HG03108 (cell line): ENCODE measurements around the gene SIRT2.
A peak's percentile ranks its signal among the peaks of the same experiment; 100 is the strongest.
"Not testable (repeated sequence)": the region's sequence is repeated elsewhere in the genome, so short reads cannot be mapped to it uniquely, and the experiment has no call there.

Source experiments
- ATAC-seq: cut with Tn5 transposase; IDR thresholded peaks from one replicate; pipeline ENCODE4 v1.9.1; 2021; ENCODE audit warnings: moderate library complexity; ENCODE audit not compliant: unreplicated experiment

Gene SIRT2

GRCh38 chr19:38869160-38869835, 30.1 kb downstream of the SIRT2 start:
- no peak for ATAC-seq

DNA sequence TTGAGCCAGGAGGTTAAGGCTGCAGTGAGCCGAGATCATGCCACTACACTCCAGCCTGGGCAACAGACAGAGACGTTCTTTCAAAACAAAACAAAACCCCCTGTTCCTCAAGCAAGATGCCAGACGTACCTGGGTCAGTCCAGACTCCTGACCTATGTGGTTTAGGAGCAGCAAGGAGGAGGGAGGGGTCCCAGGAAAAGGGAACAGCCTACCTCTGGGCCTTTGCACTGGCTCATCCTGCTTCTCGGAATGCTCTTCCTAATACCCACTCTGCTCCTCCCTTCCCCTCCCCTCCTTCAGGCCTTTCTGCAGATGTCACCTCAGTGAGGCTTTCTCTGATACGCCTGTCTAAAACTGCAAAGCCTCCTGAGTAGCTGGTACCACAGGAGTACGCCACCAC, 30.9 kb downstream of the SIRT2 start:
- no peak for ATAC-seq

DNA sequence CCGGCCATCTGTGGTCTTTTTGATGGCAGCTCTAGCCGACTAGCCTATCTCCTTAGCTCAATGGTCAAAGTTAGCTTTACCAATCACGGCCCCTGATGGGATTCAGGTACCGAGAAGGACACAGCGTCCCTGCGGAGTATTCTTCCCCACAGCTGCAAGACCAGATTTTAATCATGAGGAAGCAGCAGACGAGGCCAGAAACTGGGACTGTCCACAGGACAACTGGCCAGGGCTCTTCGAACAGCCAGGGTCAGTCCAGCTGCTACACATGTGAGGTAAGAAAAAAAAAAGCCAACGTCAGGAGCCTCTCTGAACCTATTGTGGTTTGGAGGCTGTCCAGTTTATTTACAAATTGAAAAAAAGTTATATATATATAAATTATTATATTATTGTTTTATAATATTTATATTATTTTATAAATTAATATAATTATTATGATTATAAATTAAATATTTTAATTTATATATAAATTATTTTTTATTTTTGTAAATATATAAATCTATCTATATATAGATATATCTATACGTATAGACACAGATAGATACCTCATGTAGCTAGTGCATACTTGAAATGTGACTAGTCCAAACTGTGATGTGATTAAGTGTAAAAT, 32.1 kb downstream of the SIRT2 start:
- ATAC-seq, result no peak

DNA sequence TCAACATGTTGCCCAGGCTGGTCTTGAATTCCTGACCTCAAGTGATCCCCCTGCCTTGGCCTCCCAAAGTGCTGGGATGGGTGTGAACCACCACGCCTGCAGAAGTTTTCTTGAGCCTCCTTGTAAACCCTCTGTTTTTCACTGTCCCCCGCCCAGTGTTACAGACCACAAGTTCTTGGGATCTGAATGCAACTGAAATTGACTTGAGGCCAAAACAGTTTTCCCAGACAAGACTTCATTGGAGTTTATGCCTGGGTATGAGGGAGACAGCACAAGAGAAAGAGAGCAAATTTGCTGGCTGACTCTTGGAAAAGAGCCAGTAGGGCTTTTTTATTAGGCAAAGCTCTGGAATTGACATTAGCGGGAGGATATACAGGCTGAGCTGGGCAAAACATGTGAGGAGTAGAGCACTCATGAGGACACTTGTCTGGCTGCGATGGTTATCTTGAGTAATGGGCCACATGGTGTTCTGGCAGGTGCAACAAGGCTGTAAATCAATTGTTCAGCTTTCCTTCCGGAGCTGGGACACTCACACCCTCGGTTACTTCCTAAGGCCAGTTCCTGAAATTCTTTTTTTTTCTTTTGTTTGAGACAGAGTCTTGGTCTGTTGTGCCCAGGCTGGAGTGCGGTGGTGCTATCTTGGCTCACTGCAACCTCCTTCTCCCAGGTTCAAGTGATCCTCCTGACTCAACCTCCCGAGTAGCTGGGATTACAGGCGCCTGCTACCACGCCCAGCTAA, 36.9 kb downstream of the SIRT2 start:
- no peak for ATAC-seq

- no peak for ATAC-seq
Measured at GRCh38 chr19:38861368-38861767, 38.0 kb downstream of the SIRT2 start.

DNA sequence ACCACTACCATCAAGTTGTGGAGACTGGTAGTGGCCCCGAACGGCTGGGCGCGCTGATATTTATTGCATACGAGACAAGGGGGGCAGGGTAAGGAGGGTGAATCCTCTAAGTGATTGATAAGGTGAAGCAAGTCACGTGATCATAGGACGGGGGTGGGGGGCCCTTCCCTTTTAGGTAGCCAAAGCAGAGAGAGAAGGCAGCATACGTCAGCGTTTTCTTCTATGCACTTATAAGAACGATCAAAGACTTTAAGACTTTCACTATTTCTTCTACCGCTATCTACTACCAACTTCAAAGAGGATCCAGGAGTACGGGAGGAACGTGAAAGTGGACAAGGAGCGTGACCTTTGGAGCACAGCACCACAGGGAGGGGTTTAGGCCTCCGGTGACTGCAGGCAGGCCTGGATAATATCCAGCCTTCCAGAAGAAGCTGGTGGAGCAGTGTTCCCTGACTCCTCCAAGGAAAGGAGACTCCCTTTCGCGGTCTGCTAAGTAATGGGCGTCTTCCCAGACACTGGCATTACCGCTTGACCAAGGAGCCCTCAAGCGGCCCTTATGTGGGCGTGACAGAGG, 39.7 kb downstream of the SIRT2 start:
- not testable (repeated sequence) for ATAC-seq

GRCh38 chr19:38856813-38857212, 42.6 kb downstream of the SIRT2 start:
- ATAC-seq, result no peak

- not testable (repeated sequence) for ATAC-seq
Measured at GRCh38 chr19:38855751-38856150, 43.7 kb downstream of the SIRT2 start.

DNA sequence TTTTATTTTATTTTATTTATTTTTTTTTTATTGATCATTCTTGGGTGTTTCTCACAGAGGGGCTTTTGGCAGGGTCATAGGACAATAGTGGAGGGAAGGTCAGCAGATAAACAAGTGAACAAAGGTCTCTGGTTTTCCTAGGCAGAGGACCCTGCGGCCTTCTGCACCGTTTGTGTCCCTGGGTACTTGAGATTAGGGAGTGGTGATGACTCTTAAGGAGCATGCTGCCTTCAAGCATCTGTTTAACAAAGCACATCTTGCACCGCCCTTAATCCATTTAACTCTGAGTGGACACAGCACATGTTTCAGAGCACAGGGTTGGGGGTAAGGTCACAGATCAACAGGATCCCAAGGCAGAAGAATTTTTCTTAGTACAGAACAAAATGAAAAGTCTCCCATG, 44.5 kb downstream of the SIRT2 start:
- not testable (repeated sequence) for ATAC-seq

DNA sequence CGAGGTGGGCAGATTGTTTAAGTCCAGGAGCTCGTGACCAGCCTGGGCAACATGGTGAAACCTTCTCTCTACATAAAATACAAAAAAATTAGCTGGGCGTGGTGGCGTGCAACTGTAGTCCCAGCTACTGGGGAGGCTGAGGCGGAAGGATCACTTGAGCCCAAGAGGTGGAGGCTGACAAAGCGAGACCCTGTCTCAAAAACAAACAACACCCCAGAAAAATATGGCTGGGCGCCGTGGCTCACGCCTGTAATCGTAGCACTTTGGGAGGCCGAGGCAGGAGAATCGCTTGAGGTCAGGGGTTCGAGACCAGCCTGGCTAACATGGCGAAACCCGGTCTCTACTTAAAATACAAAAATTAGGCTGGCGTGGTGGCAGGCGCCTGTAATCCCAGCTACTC, 46.2 kb downstream of the SIRT2 start:
- ATAC-seq, result no peak

- ATAC-seq, result no peak
Measured at GRCh38 chr19:38852231-38853044, 47.0 kb downstream of the SIRT2 start.

DNA sequence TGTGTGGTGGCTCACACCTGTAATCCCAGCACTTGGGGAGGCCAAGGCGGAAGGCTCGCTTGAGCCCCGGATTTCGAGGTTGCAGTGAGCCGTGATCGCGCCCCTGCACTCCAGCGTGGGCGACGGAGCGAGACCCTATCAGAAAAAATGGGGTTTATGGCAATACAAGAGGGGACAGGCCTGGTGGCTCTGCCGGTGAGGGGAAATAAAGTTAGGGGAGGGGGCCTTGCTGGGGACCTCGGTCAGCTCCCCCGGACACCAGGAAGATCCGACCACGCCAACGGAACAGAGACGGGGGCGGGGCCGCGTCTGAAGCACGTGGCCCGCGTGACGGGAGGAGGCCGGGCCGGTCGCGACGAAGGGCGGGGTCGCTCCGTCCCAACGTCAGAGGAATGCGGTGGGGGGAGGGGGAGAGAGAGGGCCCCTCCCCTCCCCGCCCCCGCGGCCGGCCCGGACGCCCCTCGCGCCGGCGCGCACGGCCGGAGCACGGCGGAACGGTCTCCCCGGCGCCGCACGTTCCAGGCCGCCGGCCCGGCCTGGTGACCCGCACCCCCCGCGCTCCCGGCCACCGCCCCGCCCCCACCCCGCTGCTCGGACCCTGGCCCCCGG, 47.7 kb downstream of the SIRT2 start:
- ATAC-seq, result peak; percentile 16

- no peak for ATAC-seq
Measured at GRCh38 chr19:38850976-38851621, 48.3 kb downstream of the SIRT2 start.

GRCh38 chr19:38850436-38850975, 48.9 kb downstream of the SIRT2 start:
- peak; percentile 57 for ATAC-seq

GRCh38 chr19:38849860-38850435, 49.5 kb downstream of the SIRT2 start, which contains the start of gene HNRNPL:
HNRNPL (minus strand) TSS chr19:38849986; CDS start chr19:38849966, 20 bp downstream.
- peak; percentile 51 for ATAC-seq

GRCh38 chr19:38849147-38849859, 50.1 kb downstream of the SIRT2 start:
- ATAC-seq, result peak; percentile 18

- ATAC-seq, result no peak
Measured at GRCh38 chr19:38848299-38849146, 50.9 kb downstream of the SIRT2 start.

- no peak for ATAC-seq
Measured at GRCh38 chr19:38846097-38846496, 53.3 kb downstream of the SIRT2 start.
